Duodenal mucosa (tissue), 2 donors: ENCODE results near the gene AFF3.

ENCODE experiments used
- H3K27ac ChIP-seq: one replicate; pipeline ENCODE4 v1.7.0; 2013; ENCODE audit warnings: low read depth, low read length
- H3K27me3 ChIP-seq, 2 donors: one replicate each; pipeline ENCODE4 v1.7.0; 2013; ENCODE audit warnings: low read length in 2 of 2, control low read depth in 1 of 2; ENCODE audit not compliant: insufficient read depth in 2 of 2, control insufficient read depth in 1 of 2
- H3K36me3 ChIP-seq, 2 donors: one replicate each; pipeline ENCODE4 v1.7.0; 2013; ENCODE audit warnings: low read length in 2 of 2, control low read depth in 1 of 2; ENCODE audit not compliant: insufficient read depth in 2 of 2, control insufficient read depth in 1 of 2
- H3K4me1 ChIP-seq, 2 donors: one replicate each; pipeline ENCODE4 v1.7.0; 2013; ENCODE audit warnings: low read length in 2 of 2, control low read depth in 1 of 2; ENCODE audit not compliant: insufficient read depth in 2 of 2, control insufficient read depth in 1 of 2
- H3K4me3 ChIP-seq, 2 donors: one replicate each; pipeline ENCODE4 v1.7.0; 2013; ENCODE audit warnings: low read length in 2 of 2, low read depth in 1 of 2
- H3K9ac ChIP-seq, 2 donors: one replicate each; pipeline ENCODE4 v1.7.0; 2013; ENCODE audit warnings: low read length in 2 of 2, low read depth in 1 of 2
- H3K9me3 ChIP-seq, 2 donors: one replicate each; pipeline ENCODE4 v1.7.0; 2013; ENCODE audit warnings: low read length in 2 of 2, control low read depth in 1 of 2; ENCODE audit not compliant: control insufficient read depth in 1 of 2

The AFF3 gene

DNA sequence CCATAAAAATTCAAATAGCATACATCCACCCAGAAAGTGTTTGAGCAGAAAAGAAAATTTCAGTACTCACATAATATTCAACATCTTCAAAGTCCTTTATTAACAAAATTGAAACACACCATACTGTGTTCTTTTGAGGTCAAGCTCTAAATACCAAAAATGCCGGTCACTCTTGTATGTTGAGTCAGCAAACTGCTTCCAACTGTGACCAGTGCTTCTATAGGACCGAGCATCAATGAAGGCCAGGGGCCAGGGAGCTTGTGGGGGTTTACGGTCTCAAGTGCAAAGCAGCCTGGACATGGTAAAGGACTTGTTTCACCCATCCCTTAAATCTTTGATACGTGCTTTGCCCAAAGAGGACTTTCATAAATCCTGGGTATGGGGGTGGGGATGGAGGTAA lies 539.9 kb downstream of the AFF3 start:
- no peak overlapping the region for H3K27ac ChIP-seq

DNA sequence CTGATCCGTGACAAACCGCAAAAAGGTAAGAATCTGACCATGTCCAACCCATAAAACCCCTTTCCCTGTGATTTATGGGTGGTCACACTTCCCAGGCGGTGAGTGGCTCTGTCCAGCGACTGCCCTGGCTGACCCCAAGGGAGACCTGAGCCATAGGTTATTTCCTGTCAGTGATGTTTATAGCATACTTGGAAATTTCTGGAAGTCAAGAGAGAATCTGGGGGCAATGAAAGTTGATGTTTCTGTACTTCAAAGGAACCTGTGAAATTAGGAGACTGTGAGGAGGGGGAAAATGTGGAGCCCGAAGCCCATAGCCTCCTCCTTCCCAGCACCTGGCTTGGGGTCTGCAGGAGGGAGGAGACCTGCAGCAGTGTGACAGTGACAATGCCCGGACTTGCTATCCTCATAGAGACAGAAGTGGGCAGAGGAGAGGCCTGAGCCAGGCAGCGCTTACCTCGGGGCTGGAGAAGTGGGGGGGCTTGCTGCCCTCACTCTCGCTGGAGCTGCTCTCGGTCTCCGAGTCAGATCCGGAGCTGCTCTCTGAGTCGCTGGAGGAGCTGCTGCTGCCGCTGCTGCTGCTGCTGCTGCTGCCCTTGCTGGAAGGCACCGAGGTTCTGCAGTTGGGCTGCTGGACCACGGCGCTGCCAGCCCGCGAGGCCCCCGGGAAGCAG lies 541.3 kb downstream of the AFF3 start:
- Histone ChIP-seq H3K27me3 (peaks cover 0 to 9% of the 10 kb centered on the region in 2 donors), H3K4me3 (no peak overlapping the region), H3K9me3 (no peaks in the 10 kb centered on the region), H3K36me3 (no peaks in the 10 kb centered on the region), H3K27ac (no peak overlapping the region), H3K4me1 (no peaks in the 10 kb centered on the region), H3K9ac (no peak overlapping the region)

More for the DNA sequence above, 539.9 kb downstream of the AFF3 start:
- Histone ChIP-seq H3K4me3 (no peak overlapping the region), H3K36me3 (no peaks in the 10 kb centered on the region), H3K27me3 (peaks cover 0 to 9% of the 10 kb centered on the region in 2 donors), H3K4me1 (no peaks in the 10 kb centered on the region), H3K9ac (no peak overlapping the region), H3K9me3 (no peaks in the 10 kb centered on the region)

DNA sequence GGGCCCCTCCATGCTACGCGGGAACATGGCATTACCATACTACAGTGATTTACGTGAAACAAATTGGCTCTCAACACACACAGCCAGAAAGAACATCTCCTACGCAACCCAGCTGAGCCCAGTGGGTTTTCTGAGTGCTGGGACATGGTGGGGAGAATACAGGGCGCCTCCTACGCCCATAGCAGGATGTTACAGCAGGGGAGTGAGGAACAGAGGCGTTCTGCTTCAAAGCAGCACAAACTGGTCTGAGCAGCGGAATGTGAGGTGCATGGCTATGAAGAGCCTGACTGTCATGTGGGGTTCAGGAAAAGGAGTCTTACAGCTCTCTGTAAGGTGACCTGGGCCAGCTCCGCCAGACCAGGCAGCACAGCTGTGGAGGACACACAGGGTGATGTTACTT lies 543.9 kb downstream of the AFF3 start:
- Histone ChIP-seq H3K27me3 (peaks cover 0 to 9% of the 10 kb centered on the region in 2 donors), H3K27ac (no peak overlapping the region), H3K4me3 (no peak overlapping the region), H3K9ac (no peak overlapping the region), H3K4me1 (no peaks in the 10 kb centered on the region), H3K9me3 (no peaks in the 10 kb centered on the region), H3K36me3 (no peaks in the 10 kb centered on the region)

DNA sequence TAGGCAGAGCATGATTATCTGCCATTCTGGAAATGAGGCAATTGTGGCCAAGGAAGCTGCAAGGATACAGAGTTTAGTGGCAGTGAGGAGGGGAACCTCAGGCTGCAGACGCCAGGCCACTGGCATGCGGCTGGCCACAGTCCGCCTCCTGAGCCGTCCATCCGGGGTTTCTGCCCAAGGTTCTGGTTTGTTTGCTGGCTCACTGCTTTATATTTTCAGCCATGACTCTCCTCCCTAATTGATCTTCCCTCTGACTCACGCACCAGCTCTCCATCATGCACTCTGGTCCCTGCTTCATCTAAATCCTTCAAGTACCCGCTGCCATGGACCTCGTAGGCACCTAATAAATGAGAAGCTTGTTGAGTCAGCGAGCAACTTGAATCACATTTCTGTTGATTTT lies 544.8 kb downstream of the AFF3 start:
- no peak overlapping the region for H3K9ac ChIP-seq
- no peak overlapping the region for H3K27ac ChIP-seq
- H3K4me3 ChIP-seq = no peak overlapping the region
- no peaks in the 10 kb centered on the region for H3K9me3 ChIP-seq
- no peaks in the 10 kb centered on the region for H3K4me1 ChIP-seq
- peaks cover 0 to 9% of the 10 kb centered on the region in 2 donors for H3K27me3 ChIP-seq
- no peaks in the 10 kb centered on the region for H3K36me3 ChIP-seq

DNA sequence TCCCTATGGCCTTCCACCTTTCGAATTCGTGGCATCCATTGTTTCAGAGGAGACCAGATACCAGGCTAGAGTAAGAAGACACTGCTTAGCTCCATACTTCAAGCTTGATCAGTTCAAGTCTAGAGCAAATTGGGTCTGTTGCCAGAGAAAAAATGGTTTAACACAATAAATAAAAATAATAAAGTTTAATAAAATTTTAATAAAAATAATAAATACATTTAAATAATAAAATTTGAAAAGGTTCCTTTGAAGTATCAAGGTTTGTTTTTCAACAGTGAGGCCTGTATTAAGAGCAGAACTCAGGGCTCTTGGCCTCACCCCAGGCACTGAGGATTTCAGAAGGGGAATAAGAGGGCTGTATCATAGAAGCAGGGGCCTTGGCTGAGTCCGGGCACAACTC lies 547.0 kb downstream of the AFF3 start:
- no peak overlapping the region for H3K4me3 ChIP-seq
- H3K9ac ChIP-seq = no peak overlapping the region
- no peaks in the 10 kb centered on the region for H3K9me3 ChIP-seq
- no peaks in the 10 kb centered on the region for H3K36me3 ChIP-seq
- no peaks in the 10 kb centered on the region for H3K4me1 ChIP-seq
- H3K27me3 ChIP-seq = peaks cover 0 to 6% of the 10 kb centered on the region in 2 donors
- H3K27ac ChIP-seq = no peak overlapping the region

DNA sequence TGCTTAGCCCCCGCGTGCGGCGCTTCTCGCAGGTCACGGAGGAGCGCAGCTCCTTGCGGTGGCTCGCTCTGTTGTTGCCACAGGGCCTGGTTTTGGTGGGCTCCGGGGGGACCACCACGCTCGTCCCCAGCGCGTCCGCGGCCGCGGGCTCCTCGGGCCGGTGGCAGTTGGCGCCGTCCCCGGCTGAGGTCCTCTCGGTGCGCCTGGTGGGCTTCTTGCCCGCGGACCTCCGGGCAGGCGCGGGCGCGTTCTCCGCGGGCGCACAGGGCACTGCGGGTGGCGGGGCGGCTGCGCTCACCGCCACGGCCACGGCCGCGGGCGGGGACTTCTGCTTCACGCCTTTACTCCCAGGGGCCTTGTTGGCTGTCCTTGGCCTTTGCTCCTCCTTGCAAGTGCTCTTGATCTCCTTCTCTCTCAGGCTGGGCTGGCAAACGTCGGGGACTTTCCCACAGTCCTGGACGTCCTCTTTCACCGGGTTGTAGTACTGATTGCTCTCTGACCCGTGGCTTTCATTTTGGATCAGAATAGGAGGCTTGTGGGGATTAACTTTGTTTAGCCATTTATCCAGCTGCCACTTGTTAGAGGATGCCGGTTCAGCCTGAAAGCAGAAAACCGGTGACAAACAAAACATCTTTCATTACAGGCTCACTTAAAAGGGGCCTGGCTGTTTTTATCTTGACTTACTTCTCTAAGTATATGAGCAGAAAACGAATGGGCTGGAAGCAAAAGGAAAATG lies 548.5 kb downstream of the AFF3 start:
- Histone ChIP-seq H3K9me3 (no peaks in the 10 kb centered on the region), H3K27me3 (no peaks in the 10 kb centered on the region), H3K4me3 (no peak overlapping the region), H3K36me3 (no peaks in the 10 kb centered on the region), H3K27ac (no peak overlapping the region), H3K9ac (no peak overlapping the region), H3K4me1 (no peaks in the 10 kb centered on the region)

DNA sequence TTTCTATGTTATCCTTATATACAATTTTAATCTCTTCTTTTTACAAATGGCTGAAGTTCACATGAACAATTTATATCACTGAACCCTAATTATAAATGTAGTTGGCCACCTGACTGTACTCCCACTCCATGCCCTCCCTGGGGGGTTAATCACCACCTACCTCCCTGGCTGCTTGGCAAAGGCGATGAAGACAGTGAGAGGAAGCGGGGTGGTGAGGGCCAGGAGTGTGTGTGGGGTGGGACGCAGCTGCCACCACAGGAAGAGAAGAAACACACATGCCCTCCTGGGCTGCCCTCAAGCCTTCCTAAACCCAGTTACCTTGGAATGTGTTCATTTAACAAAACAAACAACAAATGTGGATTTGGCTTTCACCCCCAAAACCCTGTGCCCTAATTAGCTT lies 565.6 kb downstream of the AFF3 start:
- Histone ChIP-seq H3K27me3 (no peaks in the 10 kb centered on the region), H3K36me3 (no peaks in the 10 kb centered on the region), H3K9me3 (no peaks in the 10 kb centered on the region), H3K4me3 (no peak overlapping the region), H3K9ac (no peak overlapping the region), H3K4me1 (no peaks in the 10 kb centered on the region), H3K27ac (no peak overlapping the region)

DNA sequence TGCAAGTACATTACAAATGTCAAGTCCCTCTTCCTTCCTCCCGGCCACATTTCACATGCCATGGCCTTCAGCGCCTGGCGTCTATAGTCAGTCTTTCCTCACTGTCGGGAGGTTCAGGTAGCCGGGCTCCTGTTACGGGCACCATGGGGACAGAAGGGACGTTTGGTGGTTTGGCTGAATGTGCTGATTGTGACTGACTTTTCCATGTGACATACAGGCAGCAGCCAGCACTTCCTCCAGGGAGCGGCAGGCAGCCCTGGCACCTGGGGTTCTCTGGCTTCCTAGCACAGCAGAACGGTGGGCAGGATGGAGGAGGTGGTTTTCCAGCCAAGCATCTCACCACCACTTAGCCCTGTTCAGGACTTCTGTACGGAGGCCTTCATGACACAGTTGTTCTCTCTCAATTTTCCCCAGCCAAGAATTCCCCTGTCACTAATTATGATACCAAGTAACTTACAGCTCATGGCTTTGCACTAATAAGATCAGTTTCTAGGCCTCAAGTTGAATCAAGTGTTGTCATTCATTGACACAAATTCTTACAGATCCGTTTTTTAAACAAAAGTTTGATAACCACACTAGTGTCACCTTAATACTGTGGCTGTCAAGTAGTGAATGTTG lies 568.6 kb downstream of the AFF3 start:
- H3K4me3 ChIP-seq = no peak overlapping the region
- no peaks in the 10 kb centered on the region for H3K27me3 ChIP-seq
- no peaks in the 10 kb centered on the region for H3K4me1 ChIP-seq
- H3K9ac ChIP-seq = no peak overlapping the region
- no peak overlapping the region for H3K27ac ChIP-seq
- H3K9me3 ChIP-seq = no peaks in the 10 kb centered on the region
- H3K36me3 ChIP-seq = peaks cover 0 to 3% of the 10 kb centered on the region in 2 donors

DNA sequence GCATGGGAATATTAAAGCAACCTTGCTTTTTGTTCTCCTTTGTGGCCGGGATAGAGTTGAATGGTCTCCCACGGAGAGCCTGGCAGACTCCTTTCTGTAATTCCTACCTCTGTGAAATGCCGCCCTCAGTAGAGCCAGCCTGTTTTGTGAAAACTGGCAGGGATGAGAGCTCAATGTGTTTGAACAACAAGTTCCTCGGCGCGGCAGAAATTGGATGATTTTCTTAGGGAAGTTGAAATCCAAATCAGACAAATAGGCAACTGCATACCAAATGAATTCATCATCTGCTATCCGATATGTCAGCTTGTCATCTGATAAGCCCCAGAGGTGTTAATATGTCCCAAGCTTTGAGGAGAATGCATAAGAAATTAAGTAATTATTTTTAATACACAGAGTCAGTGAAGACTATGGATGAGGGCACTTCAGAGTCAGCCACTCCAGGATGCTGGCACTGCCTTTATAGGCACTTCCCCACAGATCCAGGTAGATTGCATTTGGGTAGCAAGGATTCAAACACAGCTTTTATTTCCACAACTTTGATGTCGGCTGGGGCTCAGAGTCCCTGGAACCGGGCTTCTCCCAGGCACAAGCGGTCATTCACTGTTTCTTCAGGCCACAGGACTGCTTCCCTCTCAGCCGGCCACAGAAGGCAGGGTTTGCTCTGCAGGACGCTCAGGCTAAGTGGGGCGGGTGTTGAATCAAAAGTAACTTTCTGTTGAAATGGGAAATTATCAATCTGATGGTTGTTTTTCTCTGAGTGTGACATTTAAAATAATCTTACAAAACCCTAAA lies 569.8 kb downstream of the AFF3 start:
- no peaks in the 10 kb centered on the region for H3K9me3 ChIP-seq
- H3K9ac ChIP-seq = no peak overlapping the region
- H3K4me3 ChIP-seq = no peak overlapping the region
- no peaks in the 10 kb centered on the region for H3K27me3 ChIP-seq
- peaks cover 0 to 3% of the 10 kb centered on the region in 2 donors for H3K36me3 ChIP-seq
- H3K27ac ChIP-seq = no peak overlapping the region
- H3K4me1 ChIP-seq = no peaks in the 10 kb centered on the region

DNA sequence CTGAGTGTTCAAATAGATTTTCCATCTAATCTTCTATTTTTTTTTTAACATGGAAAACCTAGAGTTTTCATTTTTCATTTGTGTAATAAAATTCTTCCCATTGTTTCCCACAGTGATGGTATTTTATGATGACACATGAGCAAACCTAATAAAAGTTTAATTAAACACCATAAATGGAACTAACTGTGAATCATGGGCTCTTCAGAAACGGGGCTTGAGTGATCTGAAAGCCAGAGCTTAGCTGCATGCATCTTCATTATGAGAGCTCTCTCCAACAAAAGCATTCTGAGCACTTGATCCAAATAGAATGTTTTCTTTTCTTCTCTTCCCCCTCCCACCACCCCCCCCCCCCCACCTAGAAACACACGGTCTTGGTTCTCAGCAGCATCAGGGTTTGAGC lies 570.4 kb downstream of the AFF3 start:
- no peaks in the 10 kb centered on the region for H3K9me3 ChIP-seq
- peaks cover 0 to 3% of the 10 kb centered on the region in 2 donors for H3K36me3 ChIP-seq
- H3K9ac ChIP-seq = no peak overlapping the region
- no peak overlapping the region for H3K4me3 ChIP-seq
- no peaks in the 10 kb centered on the region for H3K27me3 ChIP-seq
- no peak overlapping the region for H3K27ac ChIP-seq
- H3K4me1 ChIP-seq = no peaks in the 10 kb centered on the region
